ENCODE measurements around the gene SYNRG.

Gene SYNRG

DNA sequence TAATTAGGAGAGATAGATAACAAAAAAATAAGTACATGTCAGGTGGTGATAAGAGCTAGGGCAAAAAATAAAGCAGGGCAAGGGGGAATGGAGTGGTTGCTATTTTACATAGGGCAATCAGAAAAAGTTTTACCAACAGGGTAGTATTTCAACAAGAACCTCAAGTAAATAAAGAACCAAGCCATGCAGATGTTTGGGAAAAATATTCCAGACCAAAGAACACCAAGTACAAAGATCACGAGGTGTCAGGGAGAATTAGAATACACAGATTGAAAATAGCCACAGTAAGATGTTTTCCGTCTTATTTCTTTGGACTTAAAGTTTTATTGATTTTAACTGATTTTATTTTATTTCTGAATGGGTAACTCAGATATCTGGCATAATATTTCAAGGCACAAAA, 11.1 kb downstream of the SYNRG start:
- no peak for DNase-seq (ENCODE audit: low read depth)

DNA sequence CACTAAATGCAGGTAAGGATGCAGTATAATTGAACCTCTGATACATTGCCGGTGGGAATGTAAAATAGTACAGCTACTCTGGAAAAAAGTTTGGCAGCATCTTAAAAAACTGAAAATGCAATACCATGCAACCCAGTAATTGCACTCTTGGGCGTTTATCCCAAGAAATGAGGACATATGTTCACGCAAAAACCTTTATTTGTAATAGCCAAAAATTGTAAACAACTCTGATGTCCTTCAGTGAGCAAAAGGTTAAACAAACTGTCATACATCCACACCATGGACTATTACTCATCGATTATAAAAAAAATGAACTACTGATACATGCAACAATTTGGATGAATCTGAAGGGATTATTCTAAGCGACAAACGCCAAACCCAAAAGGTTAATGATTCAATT, 16.9 kb downstream of the SYNRG start:
- DNase-seq (ENCODE audit: low read depth) = no peak

DNA sequence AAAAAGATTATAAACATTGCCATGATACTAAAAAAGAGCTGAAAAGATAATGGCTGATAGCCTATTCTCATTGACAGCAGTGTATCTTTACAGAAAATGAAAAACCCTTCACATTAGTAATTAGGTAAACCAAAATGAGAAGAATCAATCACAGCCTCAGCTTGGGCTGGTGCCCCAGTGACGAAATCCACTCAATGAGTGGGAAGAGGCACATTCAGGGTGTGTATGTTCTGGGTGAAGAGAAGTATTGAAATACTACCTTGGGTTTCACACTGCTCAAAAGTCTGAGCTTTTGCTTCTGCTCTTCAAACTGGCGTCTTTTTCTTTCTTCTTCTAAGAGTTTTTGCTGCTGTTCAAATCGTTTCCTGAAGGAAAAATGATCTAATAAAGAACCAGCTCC, 24.2 kb downstream of the SYNRG start:
- no peak for DNase-seq (ENCODE audit: low read depth)

DNA sequence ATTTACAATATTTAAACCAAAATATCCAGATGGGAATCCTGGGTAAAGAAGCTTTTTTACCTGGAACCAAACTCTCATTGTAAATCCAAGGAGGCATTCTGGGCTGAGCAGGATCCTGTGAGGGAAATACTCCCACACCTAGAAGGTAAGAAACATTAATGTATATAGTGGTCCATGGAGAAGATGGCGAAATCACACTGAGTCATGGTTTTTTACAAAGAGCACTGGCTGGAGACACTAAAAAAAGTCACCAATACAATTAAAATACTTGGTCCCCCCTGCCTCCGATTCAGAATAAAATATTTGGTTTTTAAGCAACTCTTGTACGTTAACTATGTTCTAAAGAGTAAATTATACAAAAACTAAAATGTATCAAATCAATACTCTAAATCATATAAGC, 32.9 kb downstream of the SYNRG start:
- no peak for DNase-seq (ENCODE audit: low read depth)

DNA sequence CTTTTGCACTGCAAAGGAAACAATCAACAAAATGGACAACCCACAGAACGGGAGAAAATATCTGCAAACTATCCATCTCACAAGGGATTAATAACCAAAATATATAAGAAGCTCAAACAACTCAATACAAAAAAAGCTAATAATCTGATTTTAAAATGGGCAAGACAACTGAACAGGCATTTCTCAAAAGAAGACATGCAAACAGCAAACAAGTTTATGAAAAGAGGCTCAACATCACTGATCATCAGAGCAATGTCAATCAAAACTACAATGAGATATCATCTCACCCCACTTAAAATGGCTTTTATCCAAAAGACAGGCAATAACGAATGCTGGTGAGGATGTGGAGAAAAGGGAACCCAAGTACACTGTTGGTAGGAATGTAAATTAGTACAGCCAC, 34.8 kb downstream of the SYNRG start:
- no peak for DNase-seq (ENCODE audit: low read depth)

DNA sequence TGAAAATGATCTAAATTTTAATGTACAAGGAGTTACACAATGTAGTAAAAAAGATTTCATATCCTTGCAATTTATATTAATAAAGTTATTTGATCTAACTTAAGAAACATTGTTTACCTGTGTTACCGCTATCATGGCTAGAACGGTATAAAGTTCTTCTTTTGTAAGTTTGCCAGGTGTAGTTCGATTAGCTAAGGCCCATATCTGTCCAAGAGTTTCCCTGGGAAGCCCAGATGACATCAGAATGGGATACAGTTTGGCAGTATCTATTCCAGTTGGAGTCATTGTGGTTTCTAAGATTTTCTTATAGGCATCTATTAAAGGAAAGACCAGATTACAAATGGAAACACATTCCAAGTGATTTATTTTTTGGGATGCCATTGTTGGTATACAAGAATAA, 37.5 kb downstream of the SYNRG start:
- no peak for DNase-seq (ENCODE audit: low read depth)

DNA sequence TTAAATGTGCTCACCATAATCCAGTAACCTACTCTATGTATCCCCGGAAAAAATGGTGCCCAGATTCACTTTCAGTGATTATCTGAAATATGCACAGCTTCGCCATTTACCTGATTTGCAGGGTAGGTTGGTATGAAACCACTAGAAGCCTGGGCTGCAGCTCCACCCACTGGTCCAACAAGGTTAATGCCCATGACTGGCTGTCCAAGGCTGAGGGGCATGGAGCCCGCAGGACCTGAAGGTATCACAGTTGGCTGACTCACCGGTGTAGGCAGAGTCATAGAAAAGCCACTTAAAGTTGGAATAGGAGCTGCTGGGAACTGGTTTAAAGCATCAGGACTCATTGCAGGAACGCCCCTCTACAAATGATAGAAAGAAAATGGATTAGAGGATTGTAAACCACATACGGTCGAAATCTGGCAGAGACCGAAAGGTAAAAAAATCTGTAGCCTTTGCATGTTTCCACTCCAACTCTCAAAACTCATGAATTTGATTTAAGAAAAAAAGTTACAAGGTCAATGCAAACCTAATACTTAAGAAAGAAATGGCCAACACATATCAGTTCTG, 38.6 kb downstream of the SYNRG start:
- no peak for DNase-seq (ENCODE audit: low read depth)

DNA sequence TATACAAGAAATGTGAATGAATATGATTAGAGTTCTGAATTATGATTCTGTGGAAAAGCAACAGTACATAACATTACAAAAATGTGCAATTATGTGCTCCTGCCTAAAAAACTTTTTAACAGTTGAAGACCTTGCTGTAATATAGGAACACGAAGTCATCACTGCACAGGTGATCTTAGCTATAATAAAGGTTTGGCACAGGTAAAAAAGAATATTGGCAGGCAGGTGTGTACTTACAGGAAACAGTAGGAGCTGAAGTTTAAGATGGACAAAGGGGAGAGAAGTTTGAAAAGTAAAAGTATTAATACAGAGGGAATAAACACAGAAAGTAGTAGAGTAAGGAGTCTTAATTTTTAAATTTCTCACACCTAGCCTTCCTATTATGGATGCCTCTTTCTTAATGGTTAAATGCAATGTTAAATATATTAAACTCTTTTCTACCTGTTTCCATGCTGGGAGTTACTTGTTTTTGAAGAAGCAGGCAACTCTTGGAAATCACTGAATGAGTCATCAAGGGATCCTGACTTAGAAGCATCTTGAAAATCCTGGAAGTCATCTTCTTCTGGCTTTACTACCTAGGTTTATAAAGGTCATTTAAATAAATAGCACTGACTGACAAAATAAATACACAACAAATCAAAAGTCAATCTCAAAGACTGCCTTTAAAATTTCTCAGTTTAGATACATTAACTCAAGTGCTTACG, 40.7 kb downstream of the SYNRG start:
- no peak for DNase-seq (ENCODE audit: low read depth)

DNA sequence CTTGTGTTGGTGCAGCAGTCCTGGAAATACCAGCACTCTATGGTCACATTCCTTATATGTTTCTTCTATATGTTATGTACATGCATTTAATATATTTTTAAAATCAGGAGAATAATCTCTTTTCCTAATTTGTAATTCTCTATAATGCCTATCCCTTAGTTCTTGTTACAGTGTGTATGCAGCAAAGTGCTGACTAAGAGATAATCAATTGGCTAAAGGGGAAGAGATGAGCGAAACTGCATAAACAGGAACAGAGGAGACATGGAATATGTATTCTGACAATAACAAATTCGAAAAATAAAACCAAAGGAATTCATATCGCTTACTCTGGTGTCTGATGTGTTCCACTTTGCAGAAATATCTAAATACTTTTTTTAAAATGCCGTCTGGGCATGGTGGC, 41.7 kb downstream of the SYNRG start:
- no peak for DNase-seq (ENCODE audit: low read depth)

DNA sequence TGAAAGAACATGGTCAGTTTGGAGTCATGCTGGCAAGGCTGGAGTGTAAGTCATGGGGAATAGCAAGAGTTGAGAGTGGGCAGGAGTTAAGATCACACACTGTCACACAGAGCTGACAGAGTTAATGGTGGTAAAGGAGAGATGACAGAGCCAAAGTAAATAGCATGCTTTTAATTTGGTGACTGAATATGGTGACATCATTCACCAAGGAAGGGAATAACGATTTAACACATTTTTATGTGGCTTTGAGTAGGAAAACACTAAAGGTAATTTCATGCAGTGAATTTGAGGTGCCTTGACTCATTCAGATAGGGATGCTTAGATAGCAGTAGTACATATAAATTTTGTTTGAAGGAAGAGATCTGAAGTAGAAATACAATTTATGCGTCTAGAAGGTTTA, 42.1 kb downstream of the SYNRG start:
- DNase-seq (ENCODE audit: low read depth) = no peak

DNA sequence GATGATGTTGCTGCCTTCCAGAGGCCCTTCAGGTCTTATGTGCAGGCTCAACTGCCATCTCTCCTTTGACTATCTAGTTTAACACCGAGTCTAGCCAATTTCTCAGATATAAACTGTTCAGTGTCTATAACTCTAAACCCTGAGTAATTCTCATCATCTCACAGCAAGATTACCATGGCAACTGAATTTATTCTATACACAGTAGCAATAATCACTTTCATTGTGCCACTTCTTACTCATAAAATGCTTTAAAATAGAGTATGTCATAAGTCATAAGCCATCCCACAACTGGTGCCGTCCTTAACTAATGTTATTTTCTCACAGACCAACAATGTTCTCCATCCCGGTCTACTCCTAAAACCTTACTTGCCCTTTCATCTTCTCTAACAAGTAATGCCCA, 45.0 kb downstream of the SYNRG start:
- DNase-seq (ENCODE audit: low read depth) = no peak

DNA sequence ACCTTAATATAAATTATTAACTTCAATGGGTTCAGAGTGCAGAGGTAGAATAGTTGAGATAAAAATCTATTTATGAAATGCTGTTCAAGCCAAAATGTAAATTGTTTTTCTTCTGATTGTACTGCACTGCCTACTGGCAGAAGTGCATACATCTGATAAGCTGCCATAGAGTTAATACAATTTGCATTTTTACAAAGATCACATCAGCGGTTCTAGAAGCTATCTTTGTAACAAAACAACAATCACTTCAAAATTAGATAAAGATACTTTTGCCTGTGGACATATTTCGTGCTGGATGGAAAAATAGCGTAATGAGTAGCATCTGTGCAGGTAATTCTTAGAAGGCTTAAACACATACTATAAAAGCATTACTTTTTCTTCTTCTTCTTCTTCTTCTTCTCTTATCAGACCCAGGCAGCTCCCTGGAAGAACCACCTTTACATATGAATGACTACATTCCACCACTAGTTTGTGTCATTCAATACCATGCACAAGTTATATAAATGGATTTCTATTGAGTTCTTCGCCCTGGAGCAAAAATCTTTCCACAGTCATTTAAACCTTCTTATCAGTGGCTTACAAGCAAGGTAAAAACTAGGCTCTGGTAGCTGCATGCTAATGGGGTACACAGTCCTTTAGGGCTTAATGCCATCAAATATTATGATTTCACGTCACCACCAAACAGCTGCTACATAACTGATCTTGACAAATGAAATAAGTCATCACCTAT, 47.0 kb downstream of the SYNRG start:
- no peak for DNase-seq (ENCODE audit: low read depth)

DNA sequence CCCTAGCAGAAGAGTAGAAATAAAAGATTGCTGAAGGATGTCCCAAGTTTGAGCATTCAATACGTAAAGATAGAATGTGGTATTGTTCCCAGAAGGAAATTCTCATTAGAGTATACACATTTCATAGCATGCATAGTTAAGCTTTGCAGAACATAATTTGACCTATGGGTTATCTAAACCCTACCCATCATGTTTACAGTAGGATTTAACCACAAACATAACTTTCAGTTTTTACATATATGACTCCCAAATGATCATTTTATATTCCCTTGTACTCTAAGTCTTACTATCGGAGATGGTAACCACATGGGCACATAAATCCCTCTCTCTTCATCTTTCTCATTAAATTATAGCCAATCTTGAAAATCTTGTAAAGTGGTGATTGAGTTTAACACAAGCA, 50.9 kb downstream of the SYNRG start:
- DNase-seq (ENCODE audit: low read depth) = no peak

DNA sequence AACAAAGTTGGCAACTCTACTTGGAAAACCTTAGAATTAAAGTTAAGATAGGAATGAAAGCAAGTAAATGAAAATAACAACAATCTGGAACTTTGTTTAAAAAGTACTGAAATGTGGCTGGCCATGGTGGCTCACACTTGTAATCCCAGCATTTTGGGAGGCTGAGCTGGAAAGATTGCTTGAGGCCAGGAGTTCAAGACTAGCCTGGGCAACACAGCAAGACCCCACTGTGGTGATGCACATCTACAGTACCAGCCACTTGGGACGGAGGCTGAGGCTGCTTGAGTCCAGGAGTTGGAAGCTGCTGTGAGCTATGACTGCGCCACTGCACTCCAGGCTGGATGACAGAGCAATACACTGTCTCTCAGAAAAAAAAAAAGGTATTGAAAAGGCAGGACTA, 51.7 kb downstream of the SYNRG start:
- no peak for DNase-seq (ENCODE audit: low read depth)

DNA sequence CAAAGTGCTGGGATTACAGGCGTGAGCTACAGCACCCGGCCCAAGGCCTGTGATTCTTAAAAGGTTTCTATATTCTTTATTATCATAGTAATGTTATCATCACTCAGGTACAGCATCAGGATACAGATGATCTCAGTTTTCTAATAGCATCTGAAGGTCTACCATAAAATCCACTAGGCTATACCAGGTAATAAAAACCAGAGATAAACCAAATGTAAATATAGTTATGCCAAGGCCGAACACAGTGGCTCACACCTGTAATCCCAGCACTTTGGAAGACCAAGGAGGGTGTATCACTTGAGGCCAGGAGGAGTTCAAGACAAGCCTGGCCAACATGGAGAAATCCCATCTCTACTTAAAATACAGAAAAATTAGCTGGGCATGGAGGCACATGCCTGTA, 53.8 kb downstream of the SYNRG start:
- no peak for DNase-seq (ENCODE audit: low read depth)

DNA sequence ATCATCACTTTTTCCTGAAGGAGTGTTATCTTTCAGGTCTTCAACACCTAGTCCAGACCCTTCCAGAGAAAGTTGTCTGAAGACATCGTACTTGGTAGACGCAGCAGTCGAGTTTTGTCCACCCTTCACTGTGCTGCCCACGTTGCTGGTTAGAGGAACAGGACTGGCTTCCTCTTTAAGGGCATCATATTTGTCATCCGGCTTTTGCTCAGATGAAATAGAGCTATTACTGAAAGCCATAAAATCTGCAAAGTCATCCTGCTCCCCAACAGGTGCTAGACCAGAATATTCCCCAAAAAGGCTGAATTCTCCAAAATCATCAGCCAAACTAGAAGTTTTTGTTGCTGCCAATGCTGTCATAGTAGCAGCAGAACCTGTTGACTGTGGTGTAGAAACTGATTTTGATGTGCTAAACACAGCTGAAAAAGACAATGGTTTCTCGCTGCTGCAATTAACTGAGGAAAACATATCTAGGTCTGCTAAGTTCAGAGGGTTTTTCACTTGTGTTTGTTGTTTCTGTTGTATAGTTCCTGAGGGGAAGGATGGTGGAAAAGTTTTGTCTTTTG, 55.7 kb downstream of the SYNRG start:
- no peak for DNase-seq (ENCODE audit: low read depth)

DNA sequence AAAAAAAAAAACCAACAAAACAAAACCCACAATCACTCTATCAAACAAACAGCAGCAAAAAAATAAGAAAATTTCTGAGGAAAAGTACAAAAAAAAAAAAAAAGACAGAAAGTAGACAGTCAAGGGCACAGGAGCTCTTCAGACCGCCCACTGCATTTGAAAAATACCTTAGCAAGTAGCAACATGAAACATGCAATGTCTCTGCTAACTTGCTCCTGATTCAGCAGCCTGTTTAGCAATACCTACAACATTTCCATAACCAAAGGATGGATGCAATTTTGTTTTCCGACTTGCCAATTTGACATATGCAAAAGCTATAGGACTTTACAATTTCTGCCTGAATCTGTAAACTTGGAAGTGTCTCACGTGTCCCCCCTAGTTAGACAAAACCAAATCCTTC, 57.4 kb downstream of the SYNRG start:
- DNase-seq (ENCODE audit: low read depth) = no peak

DNA sequence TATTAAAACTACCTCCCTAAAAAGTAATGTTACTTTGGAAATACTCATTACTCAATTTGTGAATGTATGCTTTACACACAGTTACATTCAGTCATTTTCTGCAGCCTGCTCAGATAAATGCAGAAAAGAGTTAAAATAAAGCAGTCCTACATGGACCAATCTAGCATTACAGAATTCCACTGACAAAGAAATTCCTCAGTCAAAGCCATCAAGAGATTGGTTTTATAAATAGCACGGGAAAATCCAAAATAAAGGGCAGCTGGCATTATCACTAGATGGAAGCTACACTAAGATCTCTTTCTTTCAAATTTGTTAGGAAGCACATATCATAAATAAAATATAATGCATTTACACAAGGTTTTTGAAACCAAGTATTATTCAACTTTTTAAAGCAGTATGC, 61.2 kb downstream of the SYNRG start:
- no peak for DNase-seq (ENCODE audit: low read depth)

DNA sequence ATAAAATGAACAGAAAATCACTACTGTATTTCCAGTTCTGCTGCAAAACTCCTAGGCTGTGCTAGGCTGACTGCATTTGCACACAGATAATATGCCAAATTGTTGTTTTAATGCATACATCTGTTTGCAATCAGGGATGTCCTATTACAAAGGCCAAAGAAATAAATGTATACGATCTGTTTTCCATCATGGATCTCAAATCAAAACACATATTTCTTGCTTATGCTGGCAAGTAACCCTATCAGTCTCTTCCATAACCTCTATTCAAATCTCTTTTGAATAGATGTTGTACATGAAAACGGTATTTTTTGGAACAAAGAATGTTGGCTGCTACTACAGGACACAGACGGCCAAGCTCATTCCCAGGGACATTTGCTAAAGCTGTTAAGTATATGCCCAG, 62.9 kb downstream of the SYNRG start:
- no peak for DNase-seq (ENCODE audit: low read depth)

DNA sequence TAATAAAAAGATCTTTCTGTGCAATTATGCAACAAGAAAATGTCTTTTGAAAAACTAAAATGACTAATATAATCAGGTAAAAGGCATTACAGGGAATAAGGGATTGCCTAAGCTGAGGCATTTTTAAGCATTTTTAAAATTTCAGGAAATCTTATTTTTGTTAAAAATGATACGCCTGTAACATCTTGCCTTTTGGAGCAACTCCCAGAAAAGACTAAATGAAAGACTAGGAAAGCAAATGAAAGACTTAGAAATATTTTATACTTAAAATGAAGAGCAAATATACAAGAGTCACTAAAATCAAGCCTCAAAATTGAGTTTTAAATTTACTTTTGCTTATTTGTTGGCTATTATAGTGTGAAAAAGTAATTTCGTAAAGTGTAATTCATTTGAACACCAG, 63.7 kb downstream of the SYNRG start:
- DNase-seq (ENCODE audit: low read depth) = no peak

DNA sequence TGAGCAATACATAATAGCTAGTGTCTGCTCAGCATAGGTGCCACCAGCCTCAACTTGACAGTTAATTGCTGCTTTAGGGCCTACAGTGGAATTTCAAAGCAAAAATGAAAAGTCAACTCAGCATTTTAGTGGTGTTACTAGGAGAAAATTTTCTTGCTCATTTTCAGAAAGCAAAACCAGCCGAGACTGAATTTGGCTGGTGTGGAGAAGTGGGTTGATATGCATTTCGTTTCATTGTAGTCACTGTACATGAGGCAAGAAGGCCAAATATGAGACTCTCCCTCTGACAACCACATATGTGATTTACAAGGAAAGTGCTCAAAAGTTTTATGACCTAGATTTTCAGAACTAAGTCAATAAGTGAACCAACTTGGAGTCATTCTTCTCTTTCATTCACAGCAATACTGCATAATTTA, 65.6 kb downstream of the SYNRG start:
- no peak for DNase-seq (ENCODE audit: low read depth)

DNA sequence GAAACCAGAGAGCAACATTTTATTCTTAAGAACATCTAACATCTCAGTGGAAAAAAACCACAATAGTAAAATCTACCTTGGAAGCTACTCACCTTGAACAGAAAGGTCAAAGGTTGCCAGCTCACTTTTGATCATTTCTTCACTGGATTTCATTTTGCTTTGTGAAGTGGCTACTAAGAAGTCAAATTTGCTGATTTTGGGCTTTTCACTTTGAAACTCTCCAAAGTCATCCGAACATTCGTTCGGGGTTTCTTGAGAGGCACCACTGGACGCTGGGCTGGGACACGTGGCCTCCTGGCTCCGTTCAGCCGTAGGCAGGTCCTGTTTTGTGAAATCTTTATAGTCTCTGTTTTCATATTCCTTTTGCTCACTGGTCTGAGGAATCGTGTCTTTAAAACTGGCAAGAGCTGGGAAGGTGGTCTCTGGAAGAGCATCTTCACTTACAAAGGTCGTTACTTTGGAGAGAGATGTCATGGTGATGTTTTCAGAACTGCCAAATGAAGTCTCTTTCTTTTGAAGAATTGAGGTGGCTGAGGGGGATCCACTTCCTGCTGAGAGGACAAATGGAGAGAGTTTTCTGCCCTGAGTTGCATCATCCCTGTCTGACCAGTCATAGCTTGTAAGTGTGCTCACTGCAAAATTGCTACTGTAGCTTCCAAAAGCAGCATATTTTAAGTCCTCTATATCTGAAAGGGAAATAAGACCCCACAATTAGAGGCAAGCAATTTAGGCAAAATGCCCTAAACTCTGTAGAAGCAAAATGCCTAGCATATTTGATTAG, 67.1 kb downstream of the SYNRG start:
- no peak for DNase-seq (ENCODE audit: low read depth)
